Lower leg skin (tissue), 4 donors: Measurements from ENCODE around the gene PIM3. TPM values are rescaled to one million over a fixed set of nuclear protein-coding genes. Genes with fewer than 3 reads are reported as not detected.

Experiments used
- DNase-seq, 2 donors: peaks; one replicate each; pipeline ENCODE4 v3.0.0-alpha.2; 2019; ENCODE audit warnings: low spot score in 2 of 2
- H3K4me3 ChIP-seq: fragments of 200-600 bp; sonication (generic); 2 replicates; pipeline ENCODE4 v1.5.1; 2017; ENCODE audit warnings: mild to moderate bottlenecking, low read depth; ENCODE audit not compliant: poor library complexity, severe bottlenecking
- POLR2A ChIP-seq, 2 donors: fragments of 450-650 bp; IDR thresholded peaks; one replicate each; pipeline ENCODE4 v1.6.1; 2016 to 2017; ENCODE audit warnings: antibody characterized with exemption in 2 of 2, mild to moderate bottlenecking in 1 of 2, moderate library complexity in 1 of 2
- WGBS, 2 donors: methylation state at CpG; one replicate each; pipeline ENCODE4 v1.1.5; 2018; 5-methylcytosine and 5-hydroxymethylcytosine counted together
- intact Hi-C: fragments of 100-400 bp; cut with DNase I; formaldehyde crosslinking; loops from one replicate; pipeline ENCODE4 v1.15.0; 2023; ENCODE audit warnings: low total_unique reads
- total RNA-seq, 4 donors: library from RNA; depleted of rRNA; stranded (reverse); fragments of >200 nt; gene quantifications; one replicate each; pipeline ENCODE4 v1.1.0, GENCODE V29; 2016
- TF ChIP-seq, protein P1 (sequence below), 3 donors: fragments of 450-650 bp; IDR thresholded peaks; one replicate each; pipeline ENCODE4 v1.5.1; 2016; ENCODE audit warnings: antibody characterized with exemption in 3 of 3, mild to moderate bottlenecking in 3 of 3, moderate library complexity in 2 of 3

Gene PIM3
- total RNA-seq, 4 donors from 2014 or later = 149 to 181 (median 163) TPM

DNA sequence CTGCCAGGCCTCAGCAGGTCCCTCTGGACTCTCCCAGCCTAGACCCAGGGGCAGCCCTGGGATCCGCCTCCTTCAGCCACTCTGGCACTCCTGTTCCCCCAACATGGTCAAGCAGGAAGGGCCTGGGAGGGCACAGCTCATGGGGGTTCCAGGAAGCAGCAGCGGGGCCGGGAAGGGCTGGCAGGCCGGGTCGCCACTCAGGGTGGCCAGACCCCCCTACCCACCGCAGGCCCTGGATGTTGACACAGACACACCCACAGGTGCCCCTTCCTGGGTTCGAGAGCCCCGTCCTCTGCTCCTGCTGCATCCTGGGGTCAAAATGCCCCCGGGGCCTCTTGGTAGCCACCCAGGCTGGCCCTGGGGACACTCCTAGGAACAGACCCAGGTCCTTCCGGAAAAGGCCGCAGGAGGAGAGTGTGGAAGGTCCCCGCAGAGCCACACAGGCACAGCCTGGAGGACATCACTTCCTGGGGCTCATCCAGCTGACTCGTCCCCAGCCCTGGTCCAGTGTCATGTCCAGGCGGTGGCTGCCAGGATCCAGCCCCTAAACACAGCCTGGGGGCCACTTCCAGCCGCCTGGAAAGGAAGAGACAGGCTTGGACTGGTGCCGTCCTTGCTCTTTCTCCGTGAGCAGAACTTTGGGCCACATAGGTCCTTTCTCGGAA is 6.8 kb upstream of the PIM3 start:
- H3K4me3 ChIP-seq = no peak overlapping the region
- intact Hi-C loops = no loop called here
- WGBS, 2 donors = 65 to 68% methylated on average over 14 to 17 of the region's 18 CpGs
- TF ChIP-seq, protein P1, sequence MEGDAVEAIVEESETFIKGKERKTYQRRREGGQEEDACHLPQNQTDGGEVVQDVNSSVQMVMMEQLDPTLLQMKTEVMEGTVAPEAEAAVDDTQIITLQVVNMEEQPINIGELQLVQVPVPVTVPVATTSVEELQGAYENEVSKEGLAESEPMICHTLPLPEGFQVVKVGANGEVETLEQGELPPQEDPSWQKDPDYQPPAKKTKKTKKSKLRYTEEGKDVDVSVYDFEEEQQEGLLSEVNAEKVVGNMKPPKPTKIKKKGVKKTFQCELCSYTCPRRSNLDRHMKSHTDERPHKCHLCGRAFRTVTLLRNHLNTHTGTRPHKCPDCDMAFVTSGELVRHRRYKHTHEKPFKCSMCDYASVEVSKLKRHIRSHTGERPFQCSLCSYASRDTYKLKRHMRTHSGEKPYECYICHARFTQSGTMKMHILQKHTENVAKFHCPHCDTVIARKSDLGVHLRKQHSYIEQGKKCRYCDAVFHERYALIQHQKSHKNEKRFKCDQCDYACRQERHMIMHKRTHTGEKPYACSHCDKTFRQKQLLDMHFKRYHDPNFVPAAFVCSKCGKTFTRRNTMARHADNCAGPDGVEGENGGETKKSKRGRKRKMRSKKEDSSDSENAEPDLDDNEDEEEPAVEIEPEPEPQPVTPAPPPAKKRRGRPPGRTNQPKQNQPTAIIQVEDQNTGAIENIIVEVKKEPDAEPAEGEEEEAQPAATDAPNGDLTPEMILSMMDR (IDR thresholded peaks at IDR 0.05) = no peak
- no peak for TF ChIP-seq POLR2A (IDR thresholded peaks at IDR 0.05)
- DNase-seq = no peak

DNA sequence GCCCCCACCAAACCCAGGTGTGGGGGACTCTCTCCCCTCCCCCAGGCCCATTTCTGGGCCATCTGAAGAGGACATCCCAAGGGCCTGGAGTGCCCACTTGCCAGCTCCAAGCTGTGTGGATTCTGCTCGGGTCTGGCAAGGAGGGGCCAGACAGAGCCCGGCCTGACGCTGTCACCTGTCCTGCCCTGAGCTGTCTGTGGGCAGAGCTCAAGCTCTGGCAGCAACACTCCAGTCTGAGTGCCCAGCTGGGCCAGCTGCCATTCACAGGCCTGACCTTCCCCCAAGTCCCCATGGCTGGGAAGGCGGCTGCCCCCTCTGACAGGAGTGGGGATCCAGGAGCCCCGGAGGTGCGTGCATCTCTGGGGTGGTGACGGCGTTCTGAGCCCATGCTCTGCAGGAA is 6.2 kb upstream of the PIM3 start:
- intact Hi-C loops = no loop called here
- no peak for TF ChIP-seq POLR2A (IDR thresholded peaks at IDR 0.05)
- TF ChIP-seq, protein P1 (IDR thresholded peaks at IDR 0.05) = no peak
- 69 to 73% methylated on average over 6 of the region's 8 CpGs for WGBS, 2 donors
- no peak for DNase-seq
- no peak overlapping the region for H3K4me3 ChIP-seq

DNA sequence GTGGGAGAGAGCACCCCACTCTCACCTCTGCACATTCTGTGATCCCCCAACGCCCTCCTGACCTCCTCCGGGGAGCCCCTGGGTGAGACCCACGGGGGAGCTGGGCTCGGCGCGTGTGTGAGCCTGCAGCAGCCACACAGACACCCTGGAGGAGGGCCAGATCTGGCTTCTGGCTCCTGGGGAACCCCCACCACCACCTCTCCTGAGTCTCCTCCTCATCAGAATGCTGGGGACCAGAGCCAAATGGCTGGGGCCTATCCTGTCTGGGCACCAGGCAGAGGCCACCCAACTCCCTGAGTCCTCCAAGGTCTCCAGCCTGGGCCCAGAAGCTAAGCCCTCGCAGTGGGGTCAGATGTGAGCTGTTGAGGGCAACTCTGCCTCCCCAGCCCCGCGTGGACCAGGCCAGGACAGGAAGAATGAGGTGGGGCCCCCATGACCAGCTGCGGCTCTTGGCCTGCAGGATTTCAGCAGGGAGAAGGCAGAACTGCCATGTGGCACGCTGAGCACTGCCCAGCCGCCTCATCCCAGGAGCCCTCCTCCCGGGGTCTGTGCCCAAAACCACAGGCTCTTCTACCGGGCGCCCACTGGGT is 5.5 kb upstream of the PIM3 start:
- intact Hi-C loops = no loop called here
- no peak for TF ChIP-seq POLR2A (IDR thresholded peaks at IDR 0.05)
- TF ChIP-seq, protein P1 (IDR thresholded peaks at IDR 0.05) = no peak
- WGBS, 2 donors = 69% methylated on average over 9 to 15 of the region's 15 CpGs
- DNase-seq = no peak
- H3K4me3 ChIP-seq = no peak overlapping the region

DNA sequence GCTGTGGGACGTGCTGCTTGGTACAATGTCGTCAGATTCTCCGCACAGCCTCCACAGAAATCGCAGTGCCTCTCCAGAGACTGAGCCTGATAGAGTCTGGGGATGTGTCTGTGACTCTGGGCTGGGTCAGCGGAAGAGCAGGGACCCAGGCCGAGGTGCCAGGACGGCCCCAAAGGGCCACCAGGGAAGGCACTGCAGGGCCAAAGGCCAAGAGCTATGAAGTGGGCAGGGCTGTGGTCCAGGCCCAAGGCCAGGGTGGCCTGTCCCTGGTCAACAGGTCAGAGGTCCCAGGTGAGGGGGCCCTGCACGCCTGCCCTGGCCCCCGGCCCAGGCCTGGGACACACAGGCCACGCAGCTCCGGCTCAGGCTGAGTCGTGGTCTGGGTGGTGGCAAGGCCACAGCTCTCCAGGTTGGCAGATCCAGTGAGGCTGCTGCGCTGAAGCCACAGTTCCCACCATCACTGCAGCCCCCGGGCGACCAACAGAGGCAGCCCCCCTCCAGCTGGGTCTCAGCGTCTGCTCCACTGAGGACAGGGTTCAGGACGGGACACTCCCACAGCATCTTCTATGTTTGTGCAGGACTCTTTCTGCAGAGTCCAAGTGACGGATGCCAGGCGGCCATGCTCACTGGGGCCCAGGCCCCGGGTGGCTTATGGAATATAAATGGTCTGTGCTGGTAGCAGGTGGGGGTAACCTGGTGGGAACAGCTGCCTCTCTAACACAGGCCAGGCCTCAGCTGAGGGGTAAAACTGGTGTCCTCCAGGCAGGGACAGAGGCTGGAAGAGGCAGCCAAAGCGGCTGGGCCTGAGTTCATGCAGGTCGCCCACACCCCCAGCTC is 4.8 kb upstream of the PIM3 start:
- no peak for DNase-seq
- TF ChIP-seq, protein P1 (IDR thresholded peaks at IDR 0.05) = no peak
- TF ChIP-seq POLR2A (IDR thresholded peaks at IDR 0.05) = no peak
- intact Hi-C loops = no loop called here
- 83 to 94% methylated on average over 12 to 15 of the region's 22 CpGs for WGBS, 2 donors
- no peak overlapping the region for H3K4me3 ChIP-seq

DNA sequence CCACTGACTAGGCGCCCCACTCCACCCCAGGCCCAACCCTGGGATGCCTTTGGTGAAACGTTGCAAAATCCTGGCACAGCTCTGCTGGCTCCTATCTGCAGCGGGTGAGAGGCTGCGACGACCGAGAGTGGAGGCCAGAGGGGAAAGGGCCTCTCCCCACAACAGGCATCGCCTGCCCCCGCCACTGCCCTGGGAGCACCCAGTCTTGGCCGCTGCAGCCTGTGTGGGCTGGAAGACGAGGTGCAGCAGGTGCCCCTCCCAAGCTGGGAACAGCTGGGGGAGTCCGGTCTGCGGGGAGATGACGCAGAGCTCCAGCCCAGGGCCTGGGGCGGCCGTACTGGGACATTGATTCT is 4.2 kb upstream of the PIM3 start:
- intact Hi-C loops = no loop called here
- H3K4me3 ChIP-seq = no peak overlapping the region
- whole genome bisulfite sequencing, 2 donors = 50 to 66% methylated on average over 8 to 13 of the region's 15 CpGs
- TF ChIP-seq POLR2A (IDR thresholded peaks at IDR 0.05) = no peak
- TF ChIP-seq, protein P1 (IDR thresholded peaks at IDR 0.05) = no peak
- DNase-seq = no peak
